ENCODE data around the gene GPBAR1. TPM values are rescaled to one million over a fixed set of nuclear protein-coding genes. Genes with fewer than 3 reads are reported as not detected.

GPBAR1 gene
- total RNA-seq, 1 donor = 0.54 TPM

DNA sequence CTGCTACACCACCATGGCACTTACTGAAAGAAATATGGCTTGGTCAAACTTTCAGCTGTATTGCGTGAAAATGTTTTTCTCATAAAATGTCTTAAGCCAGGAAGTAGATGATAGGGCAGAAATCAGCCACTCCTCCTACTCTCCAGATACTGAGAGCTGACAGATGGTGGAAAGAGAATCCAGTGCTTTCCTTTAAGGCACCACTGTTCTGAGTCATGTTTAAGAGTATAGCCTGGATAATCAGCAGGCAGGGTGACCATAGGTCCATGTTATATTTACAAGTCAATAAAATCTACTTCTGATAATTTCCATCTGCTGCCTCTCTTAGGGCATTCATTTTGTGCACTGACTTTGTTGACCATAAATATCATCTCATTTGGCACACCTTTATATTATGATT lies 21.9 kb upstream of the GPBAR1 start:
- no peak for DNase-seq (ENCODE audit: low read depth in 2 of 3, low spot score in 2 of 3)

DNA sequence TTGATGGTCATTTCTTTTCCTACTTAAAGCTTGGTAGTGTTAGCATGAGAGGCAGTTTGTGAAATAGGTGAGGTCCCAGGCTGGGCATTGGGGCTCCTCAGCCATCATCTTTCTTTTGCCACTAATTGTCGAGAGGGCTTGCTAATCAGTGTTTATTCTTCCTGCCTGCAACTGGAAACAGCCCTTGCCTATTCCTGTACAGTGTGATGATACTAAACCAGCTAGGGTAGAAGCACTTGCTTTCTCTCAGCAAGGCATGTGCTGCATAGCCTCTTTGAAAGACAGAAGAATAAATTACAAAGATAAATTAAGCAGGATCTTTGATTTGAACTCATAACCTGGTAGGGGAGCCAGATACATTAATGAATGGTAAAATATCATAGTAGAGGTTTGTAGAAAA lies 16.6 kb upstream of the GPBAR1 start:
- DNase-seq (ENCODE audit: low read depth in 2 of 3, low spot score in 2 of 3) = no peak

DNA sequence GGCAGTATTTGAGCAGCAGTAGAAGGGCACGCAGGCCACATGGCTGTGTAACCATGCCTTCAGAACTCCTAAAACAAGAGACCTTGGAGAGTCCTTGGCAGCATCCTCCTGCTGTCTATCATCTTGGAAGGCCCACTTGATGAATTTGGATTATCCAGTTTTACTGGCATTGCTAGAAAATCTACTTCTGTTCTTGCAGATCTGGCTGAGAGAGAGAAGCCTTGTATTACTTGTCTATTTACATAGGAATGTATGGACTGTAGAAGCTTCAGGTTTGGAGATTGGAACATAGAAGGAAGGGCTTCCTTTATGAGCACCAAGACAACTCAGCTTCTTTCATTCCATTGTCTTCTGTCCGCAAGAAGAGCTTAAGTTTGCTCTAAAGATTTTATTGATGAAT lies 16.1 kb upstream of the GPBAR1 start:
- no peak for DNase-seq (ENCODE audit: low read depth in 2 of 3, low spot score in 2 of 3)

DNA sequence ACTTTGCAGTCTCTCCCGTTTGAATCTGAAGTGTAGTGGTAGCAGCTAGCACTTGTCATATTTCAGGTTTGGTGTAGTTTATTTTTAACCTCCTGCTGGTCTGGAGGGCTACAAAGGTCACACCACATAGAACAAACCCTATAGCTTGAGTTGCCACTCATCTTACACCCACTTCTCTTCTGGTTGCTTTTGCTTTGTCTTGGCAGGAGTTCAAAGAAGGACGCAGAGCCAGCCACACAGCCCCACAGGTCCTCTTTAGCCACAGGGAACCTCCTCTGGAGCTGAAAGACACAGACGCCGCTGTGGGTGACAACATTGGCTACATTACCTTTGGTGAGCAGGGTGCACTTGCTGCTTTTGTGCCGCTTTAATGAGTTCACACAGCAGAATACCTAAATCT lies 15.6 kb upstream of the GPBAR1 start:
- no peak for DNase-seq (ENCODE audit: low read depth in 2 of 3, low spot score in 2 of 3)

DNA sequence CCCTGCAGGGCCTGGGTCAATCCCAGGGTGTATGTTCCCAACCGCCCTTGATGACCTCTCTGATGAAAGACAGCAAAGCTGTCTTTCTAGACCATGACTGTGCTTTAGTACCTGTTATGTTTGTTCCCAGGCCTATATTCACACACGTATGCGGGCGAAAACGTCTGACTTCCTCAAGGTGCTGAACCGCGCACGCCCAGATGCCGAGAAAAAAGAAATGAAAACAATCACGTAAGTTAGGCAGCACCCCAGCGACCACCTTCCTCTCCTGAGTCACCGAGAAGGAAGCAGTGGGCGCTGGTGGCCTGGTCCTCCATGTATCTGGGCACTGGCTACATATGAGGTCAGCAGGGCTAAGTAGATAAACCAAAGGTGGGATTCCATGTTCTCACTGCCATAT lies 11.1 kb upstream of the GPBAR1 start:
- no peak for DNase-seq (ENCODE audit: low read depth in 2 of 3, low spot score in 2 of 3)

DNA sequence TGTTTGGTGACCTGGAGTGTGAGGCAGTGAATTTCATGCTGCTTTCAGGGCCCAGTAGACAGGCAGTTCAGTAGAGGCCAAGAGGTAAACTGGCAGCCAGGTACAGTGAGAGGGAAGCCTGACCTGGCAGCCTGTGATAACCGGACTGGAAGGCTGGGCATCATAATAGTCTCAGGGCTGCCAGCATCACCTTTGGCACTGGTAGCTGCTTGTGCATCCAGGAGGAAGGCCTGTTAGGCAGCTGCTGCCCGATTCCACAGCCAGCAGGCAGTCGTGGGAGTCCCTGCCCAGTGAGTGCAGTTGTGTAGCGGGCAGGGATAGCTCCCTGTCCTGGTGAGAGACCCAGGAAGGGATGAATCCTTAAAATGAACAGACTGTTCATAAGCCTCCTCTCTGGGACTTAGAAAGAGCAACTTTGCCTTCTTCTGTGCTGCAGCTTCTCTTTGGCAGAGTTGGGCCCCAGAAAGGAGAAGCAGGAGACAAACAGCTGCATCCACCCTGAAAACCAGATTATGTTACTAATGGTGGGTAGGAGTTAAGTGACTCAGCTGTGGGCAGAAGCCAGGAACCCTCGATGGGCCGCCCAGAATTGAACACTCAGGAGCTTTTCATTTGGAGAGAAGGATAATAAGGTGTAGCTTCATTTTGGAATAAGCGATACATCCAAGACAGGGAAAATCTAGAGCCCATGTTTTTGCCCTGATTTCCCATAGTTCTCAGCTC lies 8.1 kb upstream of the GPBAR1 start:
- DNase-seq (ENCODE audit: low read depth in 2 of 3, low spot score in 2 of 3) = peak in 2 of 3 donors; percentile 51 to 81

DNA sequence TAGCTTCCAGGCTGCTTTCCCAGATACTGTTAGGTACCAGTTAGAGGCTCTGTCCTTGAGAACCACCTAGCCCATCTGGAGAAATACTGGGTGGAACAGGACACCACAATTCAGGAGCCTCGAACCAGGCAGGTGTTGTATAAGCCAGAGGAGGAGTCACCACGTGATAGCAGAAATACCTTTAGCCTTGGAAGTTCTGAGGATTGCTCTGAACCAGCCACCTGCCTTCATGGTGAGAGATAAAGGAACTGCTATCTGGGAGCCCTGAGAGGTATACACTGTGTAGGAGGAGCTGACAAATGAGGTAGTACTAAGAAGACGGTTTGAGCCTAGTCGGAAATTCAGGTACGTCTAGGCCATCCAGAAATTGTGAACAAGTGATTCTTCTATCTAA lies 7.6 kb upstream of the GPBAR1 start:
- DNase-seq (ENCODE audit: low read depth in 2 of 3, low spot score in 2 of 3) = no peak

DNA sequence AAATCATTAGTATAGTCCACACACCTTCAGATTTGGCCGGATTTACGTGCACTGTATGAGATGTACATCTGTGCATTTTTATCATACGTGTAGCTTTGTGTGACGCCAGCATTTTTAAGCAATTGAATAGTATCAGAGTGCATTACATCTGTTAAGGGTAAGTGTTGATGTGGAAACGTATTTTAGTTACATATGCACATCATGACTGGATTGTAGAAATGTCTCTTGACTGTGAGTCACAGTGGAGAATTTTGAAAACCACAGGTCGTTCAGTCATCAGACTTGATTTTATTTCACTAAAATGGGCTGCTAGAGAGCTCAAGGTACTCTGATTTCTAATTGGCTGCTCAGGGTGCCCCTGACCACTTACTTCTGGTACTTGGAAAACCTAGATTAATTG lies 5.4 kb upstream of the GPBAR1 start:
- DNase-seq (ENCODE audit: low read depth in 2 of 3, low spot score in 2 of 3) = no peak

DNA sequence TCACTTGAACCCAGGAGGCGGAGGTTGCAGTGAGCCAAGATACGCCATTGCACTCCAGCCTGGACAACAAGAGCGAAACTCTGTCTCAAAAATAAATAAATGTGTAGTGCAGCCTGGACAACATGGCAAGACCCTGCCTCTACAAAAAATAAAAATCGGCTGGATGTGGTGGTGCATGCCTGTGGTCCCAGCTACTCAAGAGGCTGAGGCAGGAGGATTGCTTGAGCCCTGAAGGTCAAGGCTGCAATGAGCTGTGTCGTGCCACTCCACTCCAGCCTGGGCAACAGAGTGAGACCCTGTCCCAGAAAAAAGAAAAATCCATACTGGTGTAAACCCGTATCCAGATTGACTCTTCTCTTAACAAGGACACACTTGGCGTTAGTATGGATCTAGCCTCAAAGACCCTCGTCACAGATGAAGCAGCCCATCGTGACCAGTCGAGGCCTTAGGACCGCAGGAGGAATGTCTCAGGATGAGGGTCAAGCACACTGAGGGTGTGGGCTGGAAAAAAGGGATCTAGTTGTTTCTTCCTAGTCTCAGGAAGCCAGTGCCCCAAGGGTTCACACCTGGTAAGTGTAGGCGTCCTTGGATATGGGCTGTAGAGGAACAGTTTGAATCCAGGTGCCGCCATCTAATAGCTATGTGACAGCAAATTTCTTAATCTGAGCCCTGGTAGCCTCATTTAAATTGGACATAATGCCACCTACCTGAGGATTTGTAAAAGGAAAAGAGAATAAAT lies 4.0 kb upstream of the GPBAR1 start:
- no peak for DNase-seq (ENCODE audit: low read depth in 2 of 3, low spot score in 2 of 3)

DNA sequence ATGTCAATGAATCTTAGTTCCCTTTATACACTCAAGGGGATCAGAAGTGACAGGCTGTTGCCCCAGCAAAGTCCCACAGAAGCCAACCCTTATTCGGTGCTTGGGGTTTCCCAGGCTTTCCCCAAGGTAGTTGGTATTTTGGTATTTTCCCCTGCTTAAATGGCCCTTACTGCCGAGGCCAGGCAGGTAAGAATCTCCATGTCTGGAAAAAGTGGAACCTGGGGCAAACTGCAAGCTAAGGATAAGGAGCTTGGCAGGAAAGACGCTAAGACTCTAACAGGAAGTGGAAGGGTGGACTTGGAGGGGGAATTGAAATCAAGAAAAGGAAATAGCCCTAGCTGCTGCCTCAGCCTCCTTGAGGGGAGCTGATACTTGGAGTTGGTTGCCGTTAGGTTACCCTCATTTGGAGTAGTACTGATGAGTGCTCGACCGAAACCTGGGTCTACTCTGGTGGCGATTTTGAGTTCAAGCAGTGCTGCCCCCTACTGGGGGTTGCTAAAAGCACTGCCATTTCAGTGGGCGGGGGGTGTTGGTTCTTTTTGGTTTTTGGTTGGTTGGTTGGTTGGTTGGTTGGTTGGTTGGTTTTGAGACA lies 3.3 kb upstream of the GPBAR1 start:
- DNase-seq (ENCODE audit: low read depth in 2 of 3, low spot score in 2 of 3) = peak; percentile 35 to 82 (median 75)

DNA sequence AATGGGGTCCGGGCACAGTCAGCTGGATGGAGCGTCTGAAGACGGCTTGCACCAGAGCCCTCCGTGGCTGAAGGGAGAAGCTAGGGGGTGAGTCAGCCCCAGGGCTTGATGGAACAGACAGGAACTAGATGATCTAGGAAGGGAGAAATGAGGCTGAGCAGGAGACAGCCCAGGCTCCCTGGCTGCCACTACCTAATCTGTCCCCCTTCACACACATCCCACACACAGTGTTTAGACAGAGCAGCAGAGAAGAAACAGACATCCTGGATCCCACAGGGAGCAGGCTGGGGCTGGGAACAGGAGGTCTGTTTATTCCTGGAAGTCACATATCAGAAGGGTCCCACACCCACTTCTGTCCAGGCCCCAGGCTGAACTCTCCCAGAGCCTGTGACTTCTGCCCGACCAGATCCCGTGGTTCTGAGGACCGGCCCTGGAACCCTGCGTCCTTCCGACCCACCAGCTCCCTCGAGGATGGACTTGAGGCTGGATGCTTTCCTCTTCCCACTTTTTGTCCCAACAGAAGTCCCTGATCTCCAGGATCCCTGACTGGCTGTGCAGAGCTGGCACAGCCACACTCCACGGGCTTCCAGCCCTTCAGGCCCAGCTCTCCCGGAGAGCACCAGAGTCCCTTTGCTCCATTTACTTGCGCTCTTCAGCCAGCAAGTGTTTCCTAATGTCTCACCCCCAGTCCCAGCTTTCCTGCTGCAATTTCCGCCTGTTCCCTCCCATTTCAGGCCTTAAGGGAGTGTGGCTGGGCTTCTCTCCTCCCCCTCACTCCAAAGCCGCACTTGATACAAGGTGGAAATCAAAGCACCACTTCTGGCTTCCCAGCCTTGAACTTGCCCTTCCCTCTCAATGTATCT lies 1.5 kb upstream of the GPBAR1 start:
- DNase-seq (ENCODE audit: low read depth in 2 of 3, low spot score in 2 of 3) = no peak

DNA sequence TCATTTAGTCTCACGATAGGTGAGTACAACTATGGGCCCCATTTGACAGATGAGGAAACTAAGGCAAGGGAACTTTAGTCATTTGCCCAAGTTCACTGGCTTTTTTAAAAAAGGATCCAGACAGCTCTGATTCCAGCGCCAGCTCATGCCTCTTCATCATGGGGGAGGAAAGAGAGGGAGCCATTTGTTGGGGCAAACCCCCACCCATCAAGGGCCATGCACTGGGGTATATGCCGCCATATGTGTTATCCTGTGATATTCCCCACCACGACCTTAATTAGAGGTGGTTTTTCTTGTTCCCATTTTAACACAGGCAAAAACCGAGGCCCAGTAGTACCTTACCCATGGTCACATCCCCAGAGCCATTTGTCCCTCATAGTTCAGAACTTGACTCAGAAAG lies 649 bp upstream of the GPBAR1 start:
- no peak for DNase-seq (ENCODE audit: low read depth in 2 of 3, low spot score in 2 of 3)

DNA sequence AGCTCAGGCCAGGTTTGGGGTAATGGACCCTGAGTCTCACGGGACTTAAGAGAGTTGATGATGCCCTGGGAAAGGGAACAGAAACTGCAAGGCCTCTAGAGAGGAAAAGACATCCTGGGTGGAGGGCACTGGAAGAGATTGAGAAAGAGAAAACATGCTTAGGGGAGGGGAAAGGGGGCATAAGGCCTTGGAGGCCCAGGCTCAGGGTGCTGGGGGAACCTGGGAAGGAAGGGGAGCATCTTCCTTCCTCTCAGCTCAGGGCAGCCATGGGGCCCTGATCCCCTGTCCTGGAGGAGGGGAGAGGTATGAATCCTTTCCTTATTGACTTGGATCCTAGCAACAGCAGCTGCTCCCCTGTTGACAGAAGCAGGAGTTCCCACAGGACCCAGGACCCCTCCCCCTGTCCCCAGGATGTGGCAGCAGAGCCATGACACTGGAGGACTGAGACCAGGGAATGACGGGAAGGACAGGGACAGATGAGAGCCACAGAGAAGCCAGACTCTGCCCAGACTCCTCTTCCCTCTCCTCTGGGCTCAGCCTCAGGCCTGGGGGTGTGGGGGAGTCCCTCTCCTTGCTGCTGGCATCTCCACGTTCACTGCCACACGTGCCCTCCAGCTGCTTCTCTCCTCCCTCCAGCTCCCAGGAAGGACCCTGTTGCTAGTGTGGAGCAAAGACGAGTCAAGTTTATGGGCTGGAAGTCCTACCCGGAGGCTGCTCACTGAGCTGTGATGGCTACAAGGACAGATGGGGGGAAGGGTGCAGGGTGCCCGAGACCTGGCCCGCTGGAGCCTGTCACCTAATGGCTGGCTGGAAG lies 815 bp downstream of the GPBAR1 start:
- no peak for DNase-seq (ENCODE audit: low read depth in 2 of 3, low spot score in 2 of 3)

DNA sequence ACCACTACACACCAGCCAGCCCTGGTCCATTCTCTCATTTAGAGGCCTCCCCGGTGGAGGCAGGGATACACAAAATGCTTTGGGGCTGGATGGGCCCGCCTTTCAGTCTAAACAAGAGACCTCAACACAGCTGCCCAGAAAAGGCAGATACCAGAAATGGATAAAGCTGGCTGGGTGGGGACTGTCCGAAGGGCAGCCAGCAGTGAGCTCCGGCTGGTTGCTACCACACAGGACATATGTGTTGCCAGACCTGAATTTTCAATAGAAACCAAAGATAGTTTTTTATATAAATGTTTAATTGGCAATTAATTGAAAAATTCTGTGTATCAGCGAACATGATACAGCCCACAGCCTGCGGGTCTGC lies 1.4 kb downstream of the GPBAR1 start:
- no peak for DNase-seq (ENCODE audit: low read depth in 2 of 3, low spot score in 2 of 3)

DNA sequence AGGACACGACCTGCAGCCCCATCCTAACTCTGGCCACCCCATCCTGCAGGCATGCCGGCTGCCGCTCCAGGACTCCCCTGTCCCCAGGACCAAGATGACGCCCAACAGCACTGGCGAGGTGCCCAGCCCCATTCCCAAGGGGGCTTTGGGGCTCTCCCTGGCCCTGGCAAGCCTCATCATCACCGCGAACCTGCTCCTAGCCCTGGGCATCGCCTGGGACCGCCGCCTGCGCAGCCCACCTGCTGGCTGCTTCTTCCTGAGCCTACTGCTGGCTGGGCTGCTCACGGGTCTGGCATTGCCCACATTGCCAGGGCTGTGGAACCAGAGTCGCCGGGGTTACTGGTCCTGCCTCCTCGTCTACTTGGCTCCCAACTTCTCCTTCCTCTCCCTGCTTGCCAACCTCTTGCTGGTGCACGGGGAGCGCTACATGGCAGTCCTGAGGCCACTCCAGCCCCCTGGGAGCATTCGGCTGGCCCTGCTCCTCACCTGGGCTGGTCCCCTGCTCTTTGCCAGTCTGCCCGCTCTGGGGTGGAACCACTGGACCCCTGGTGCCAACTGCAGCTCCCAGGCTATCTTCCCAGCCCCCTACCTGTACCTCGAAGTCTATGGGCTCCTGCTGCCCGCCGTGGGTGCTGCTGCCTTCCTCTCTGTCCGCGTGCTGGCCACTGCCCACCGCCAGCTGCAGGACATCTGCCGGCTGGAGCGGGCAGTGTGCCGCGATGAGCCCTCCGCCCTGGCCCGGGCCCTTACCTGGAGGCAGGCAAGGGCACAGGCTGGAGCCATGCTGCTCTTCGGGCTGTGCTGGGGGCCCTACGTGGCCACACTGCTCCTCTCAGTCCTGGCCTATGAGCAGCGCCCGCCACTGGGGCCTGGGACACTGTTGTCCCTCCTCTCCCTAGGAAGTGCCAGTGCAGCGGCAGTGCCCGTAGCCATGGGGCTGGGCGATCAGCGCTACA lies 2.1 kb downstream of the GPBAR1 start:
- DNase-seq (ENCODE audit: low read depth in 2 of 3, low spot score in 2 of 3) = no peak

DNA sequence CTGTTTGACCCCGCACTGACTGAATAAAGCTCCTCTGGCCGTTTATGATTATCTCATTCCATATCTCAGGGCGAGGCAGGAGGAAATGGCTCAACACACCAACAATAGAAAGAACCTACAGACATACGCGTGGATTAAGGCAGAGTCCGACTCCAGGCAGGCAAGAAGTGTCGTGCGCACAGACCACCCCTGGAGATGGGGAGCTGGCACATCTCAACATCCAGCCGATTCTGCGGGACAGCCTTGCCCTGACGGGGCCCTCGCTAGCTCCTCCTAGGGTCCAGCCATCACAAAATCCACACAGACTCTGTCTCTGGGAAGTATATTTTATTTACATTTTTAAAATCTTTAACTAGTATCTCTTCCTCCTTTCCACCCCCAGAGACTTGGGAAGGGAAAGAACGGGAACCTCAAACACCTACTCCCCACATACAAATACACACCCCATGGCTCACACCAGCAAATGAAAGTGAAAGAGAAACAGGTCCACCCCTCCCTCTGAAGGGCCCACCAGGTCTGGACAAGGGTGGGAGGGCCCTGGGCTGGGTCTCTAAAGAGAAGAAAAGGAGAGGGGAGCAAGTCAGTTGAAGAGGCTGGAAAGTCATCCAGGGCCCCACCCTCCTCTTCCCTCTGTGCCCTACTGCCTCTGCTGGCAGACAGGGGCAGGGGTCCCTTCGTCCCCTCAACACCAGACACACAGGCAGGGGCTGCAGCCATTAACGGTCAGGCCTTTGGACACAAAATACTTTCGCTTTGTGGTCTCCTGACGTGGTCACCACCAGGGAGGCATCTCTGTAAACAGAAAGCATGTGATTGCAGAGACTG lies 3.2 kb downstream of the GPBAR1 start:
- no peak for DNase-seq (ENCODE audit: low read depth in 2 of 3, low spot score in 2 of 3)

DNA sequence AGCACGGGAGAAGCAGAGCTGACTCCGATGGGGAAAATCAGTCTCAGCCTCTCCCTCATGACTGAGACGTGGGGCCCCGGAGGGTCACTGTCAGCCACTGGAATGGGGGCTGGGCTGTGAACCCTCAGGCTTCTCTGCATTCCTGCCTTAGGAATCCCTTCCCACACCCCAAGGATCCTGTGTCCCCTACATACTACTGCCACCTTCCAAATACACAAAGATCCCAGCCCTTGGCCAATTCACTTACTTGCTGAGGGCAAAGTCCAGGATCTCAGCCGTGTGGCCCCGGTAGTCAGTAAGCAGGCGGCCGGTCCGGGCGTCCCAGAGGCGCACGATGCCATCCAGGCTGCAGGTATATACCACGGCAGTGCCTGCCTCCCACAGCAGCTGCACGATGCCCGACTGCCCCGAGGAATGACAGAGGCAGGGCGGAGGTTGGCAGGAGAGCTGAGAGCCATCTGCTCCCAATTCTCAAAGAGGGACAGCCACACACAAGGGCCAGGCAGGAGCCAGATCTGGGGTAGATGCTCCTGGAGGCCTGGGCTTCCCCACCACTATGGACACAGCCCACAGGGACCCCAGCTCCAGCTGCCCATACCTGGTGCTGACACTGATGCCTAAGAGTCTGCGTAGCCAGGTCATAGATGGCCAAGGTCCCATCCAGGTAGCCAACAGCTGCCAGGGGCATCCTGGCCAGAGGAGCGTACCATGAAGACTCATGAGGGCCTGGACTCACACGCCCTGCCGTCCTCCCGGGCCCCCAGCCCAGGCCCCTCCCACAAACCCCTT lies 4.2 kb downstream of the GPBAR1 start:
- no peak for DNase-seq (ENCODE audit: low read depth in 2 of 3, low spot score in 2 of 3)

DNA sequence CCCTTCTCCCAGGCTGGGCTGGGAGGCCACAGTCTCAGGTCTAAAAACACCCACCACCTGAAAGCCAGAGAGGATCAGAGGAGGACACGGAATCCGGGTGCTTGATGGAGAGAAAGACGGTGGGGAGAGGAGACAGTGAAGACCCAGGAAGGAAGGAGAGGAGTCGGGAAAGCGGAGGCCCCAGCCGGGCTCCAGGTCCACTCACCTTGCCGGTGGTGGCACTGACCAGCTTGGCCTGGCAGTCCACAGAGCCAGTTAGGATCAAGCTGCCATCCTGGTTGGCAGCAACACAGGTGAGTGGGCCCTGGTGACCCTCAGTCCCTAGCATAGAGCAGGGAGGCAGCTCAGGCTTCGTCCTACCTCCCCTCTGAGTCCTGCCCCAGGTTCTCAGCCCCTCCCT lies 4.8 kb downstream of the GPBAR1 start:
- no peak for DNase-seq (ENCODE audit: low read depth in 2 of 3, low spot score in 2 of 3)

Measured in hematopoietic multipotent progenitor cell (in vitro differentiated cells).